A549 (cell line): ENCODE measurements around the gene HOXB4. TPM values are rescaled to one million over a fixed set of nuclear protein-coding genes. Genes with fewer than 3 reads are reported as not detected.

Source experiments
- ATAC-seq, 2 experiments: fragments of 200-7000 bp in 1 of 2; fragments of >200 bp in 1 of 2; cut with Nextera tagmentation in 1 of 2; cut with Tn5 transposase in 1 of 2; 3 replicates each; pipeline versions ENCODE4 v1.8.0 to v1.9.1; 2018 to 2020; ENCODE audit warnings: mild to moderate bottlenecking in 1 of 2, moderate library complexity in 1 of 2
- CTCF ChIA-PET: fragments of 300-600 bp; sonication (Branson Sonifier 250); formaldehyde crosslinking; extraction: SDS; loops from one replicate; lab custom pipeline; 2021; ENCODE audit warnings: antibody characterized with exemption, inconsistent platforms; lab: Yijun Ruan, JAX
- POLR2A ChIA-PET: fragments of 350-600 bp; formaldehyde crosslinking; extraction: SDS; loops from one replicate; lab custom pipeline; 2021; ENCODE audit warnings: antibody characterized with exemption, inconsistent platforms; lab: Yijun Ruan, JAX
- DNase-seq, 2 experiments: peaks; one replicate each; pipeline versions ENCODE4 v3.0.0 to v3.0.0-alpha.2; 2011 to 2016; ENCODE audit warnings: low read depth in 1 of 2, low spot score in 1 of 2
- FAIRE-seq: peaks from 2 replicates; lab custom pipeline; 2011; peaks lifted over from hg19 to GRCh38; lab: Jason Lieb, UNC
- H3K27ac ChIP-seq, 2 experiments: fragments of >200 bp; sonication (Bioruptor Twin); formaldehyde crosslinking; 3 replicates each; pipeline ENCODE4 v1.5.1; 2016 to 2017
- H3K4me1 ChIP-seq: fragments of >200 bp; sonication (Bioruptor Twin); formaldehyde crosslinking; 3 replicates; pipeline ENCODE4 v1.6.1; 2016
- H3K4me2 ChIP-seq: fragments of >200 bp; sonication (Bioruptor Twin); formaldehyde crosslinking; 3 replicates; pipeline ENCODE4 v1.6.1; 2016
- H3K4me3 ChIP-seq: fragments of >200 bp; sonication (Bioruptor Twin); formaldehyde crosslinking; 3 replicates; pipeline ENCODE4 v1.5.1; 2016
- H3K9me3 ChIP-seq: fragments of >200 bp; sonication (Bioruptor Twin); formaldehyde crosslinking; 3 replicates; pipeline ENCODE4 v1.6.1; 2016
- CBX8 ChIP-seq: fragments of 200-600 bp; sonication (generic); IDR thresholded peaks from 2 replicates; pipeline ENCODE4 v1.6.1; 2016
- CEBPB ChIP-seq, 2 experiments: fragments of >200 bp in 1 of 2; sonication (Bioruptor Twin) in 1 of 2; formaldehyde crosslinking in 1 of 2; IDR thresholded peaks; 2 replicates each; pipeline ENCODE4 v1.6.1; 2012 to 2016
- CHD2 ChIP-seq: fragments of 150-350 bp; IDR thresholded peaks from 2 replicates; pipeline ENCODE4 v1.6.1; 2014; ENCODE audit warnings: low read length; ENCODE audit not compliant: partially characterized antibody
- CTCF ChIP-seq: fragments of >200 bp; sonication (Bioruptor Twin); formaldehyde crosslinking; IDR thresholded peaks from 3 replicates; pipeline ENCODE4 v1.5.1; 2016
- FOSB ChIP-seq: fragments of 250-450 bp; sonication (Bioruptor Pico); IDR thresholded peaks from 2 replicates; pipeline ENCODE4 v1.5.0; 2020; ENCODE audit warnings: mild to moderate bottlenecking, moderate library complexity
- HDAC2 ChIP-seq: fragments of 200-600 bp; sonication (generic); IDR thresholded peaks from 2 replicates; pipeline ENCODE4 v1.6.1; 2016
- HEYL ChIP-seq: fragments of 250-450 bp; sonication (Bioruptor Pico); IDR thresholded peaks from 2 replicates; pipeline ENCODE4 v1.8.0; 2021; ENCODE audit warnings: mild to moderate bottlenecking, moderate library complexity
- MYC ChIP-seq: IDR thresholded peaks from 2 replicates; pipeline ENCODE4 v1.6.1; 2012; ENCODE audit warnings: mild to moderate bottlenecking, inconsistent platforms, low read length, improper control_type of control experiment, borderline replicate concordance
- NFE2L2 ChIP-seq: fragments of 150-350 bp; conservative IDR thresholded peaks from 2 replicates; pipeline ENCODE4 v1.6.1; 2014; ENCODE audit warnings: low read length
- NR3C1 ChIP-seq: fragments of >200 bp; sonication (Bioruptor Twin); formaldehyde crosslinking; IDR thresholded peaks from 3 replicates; pipeline ENCODE4 v1.6.1; 2017
- PHF8 ChIP-seq: fragments of 200-600 bp; sonication (generic); IDR thresholded peaks from 2 replicates; pipeline ENCODE4 v1.6.1; 2016; ENCODE audit warnings: low read depth, mild to moderate bottlenecking, antibody characterized with exemption, moderate library complexity, borderline replicate concordance
- RAD21 ChIP-seq, 2 experiments: fragments of >200 bp in 1 of 2; sonication (Bioruptor Twin) in 1 of 2; formaldehyde crosslinking in 1 of 2; IDR thresholded peaks in 1 of 2; conservative IDR thresholded peaks in 1 of 2; 2 replicates in 1 of 2; 3 replicates in 1 of 2; pipeline ENCODE4 v1.6.1; 2012 to 2018; ENCODE audit warnings: inconsistent platforms in 1 of 2
- RARB ChIP-seq: fragments of 250-450 bp; sonication (Bioruptor Pico); IDR thresholded peaks from 2 replicates; pipeline ENCODE4 v1.8.0; 2021; ENCODE audit warnings: mild to moderate bottlenecking, moderate library complexity
- RCOR1 ChIP-seq: fragments of 150-350 bp; IDR thresholded peaks from 2 replicates; pipeline ENCODE4 v1.6.1; 2014; ENCODE audit warnings: antibody characterized with exemption, low read length, low read depth
- TP53 ChIP-seq: fragments of 250-450 bp; sonication (Bioruptor Pico); IDR thresholded peaks from 2 replicates; pipeline ENCODE4 v1.5.0; 2021; ENCODE audit warnings: mild to moderate bottlenecking, moderate library complexity
- WGBS: methylation state at CpG from one replicate; pipeline ENCODE4 v1.1.6; 2017; ENCODE audit errors: missing lambda C conversion rate; 5-methylcytosine and 5-hydroxymethylcytosine counted together
- polyA plus RNA-seq, 4 experiments: library from polyadenylated mRNA; depleted of rRNA in 3 of 4; stranded (reverse); fragments of >200 nt; fragmentation: RNase III in 1 of 4; extraction: RNeasy Plus Mini Kit Qiagen cat#74134 plus additional on column Dnase treatment in 1 of 4; gene quantifications; 2 replicates in 3 of 4; 3 replicates in 1 of 4; pipeline ENCODE4 v1.2.3, GENCODE V29; 2011 to 2017

The HOXB4 gene
- polyA plus RNA-seq, 2 of the 4 experiments (the other 2 are of a cell fraction): 0.30 to 0.74 TPM

- no peaks in the 10 kb centered on the region for H3K9me3 ChIP-seq
- ChIA-PET CTCF (interaction anchor here (0.6 to 2.6 kb wide), 5 partner anchors 74 to 619 kb away, joined by 3 to 12 read pairs (median 3); no protein-coding TSS in a partner anchor), POLR2A (no interaction called here)
- no peak for DNase-seq
- H3K27ac ChIP-seq: peak overlapping the region in 1 of 2 experiments; percentile 6; a peak in 1 of 6 replicates
- TF ChIP-seq NFE2L2 (no peak), PHF8 (no peak), MYC (no peak)
- H3K4me2 ChIP-seq: no peak overlapping the region
- H3K4me1 ChIP-seq: peaks cover 12% of the 10 kb centered on the region; the same call in 2 of the 3 replicates
- ATAC-seq: no peak
- 71% methylated on average over 4 of the region's 4 CpGs for WGBS
- no peak overlapping the region for H3K4me3 ChIP-seq
- FAIRE-seq: no peak
Measured at GRCh38 chr17:48565925-48566710, 12.0 kb downstream of the HOXB4 start.

GRCh38 chr17:48565022-48565554 lies 13.1 kb downstream of the HOXB4 start:
- Histone ChIP-seq H3K4me1 (peaks cover 13% of the 10 kb centered on the region; the same call in 2 of the 3 replicates), H3K27ac (no peak overlapping the region), H3K4me2 (no peak overlapping the region), H3K9me3 (no peaks in the 10 kb centered on the region), H3K4me3 (no peak overlapping the region)
- DNase-seq (no peak), ATAC-seq (no peak), FAIRE-seq (no peak)
- CTCF ChIA-PET: interaction anchor here (0.6 kb wide), 1 partner anchor 11 kb away, joined by 3 read pairs; no protein-coding TSS in a partner anchor
- TF ChIP-seq NR3C1 (no peak), CEBPB (IDR thresholded peaks at IDR 0.05) (no peak), MYC (no peak), RCOR1 (no peak), FOSB (no peak), RAD21 (conservative IDR thresholded peaks at IDR 0.05 in 1 of 2, IDR thresholded peaks at IDR 0.05 in 1 of 2) (no peak), TP53 (CRISPR knock-in tag) (no peak), RARB (no peak), CHD2 (no peak), CTCF (no peak), HDAC2 (no peak)
- POLR2A ChIA-PET: no interaction called here
- WGBS: 99% methylated on average over 2 of the region's 2 CpGs

- DNase-seq (no peak), FAIRE-seq (no peak), ATAC-seq (no peak)
- POLR2A ChIA-PET: no interaction called here
- H3K4me2 ChIP-seq: no peak overlapping the region
- 92% methylated on average over 54 of the region's 73 CpGs for WGBS
- H3K27ac ChIP-seq: no peak overlapping the region
- TF ChIP-seq CBX8 (no peak), HEYL (CRISPR knock-in tag) (no peak)
- CTCF ChIA-PET: interaction anchor here (1.3 to 3.6 kb wide), 3 partner anchors 23 to 228 kb away, joined by 3 to 13 read pairs (median 6); no protein-coding TSS in a partner anchor
- H3K9me3 ChIP-seq: no peaks in the 10 kb centered on the region
- H3K4me3 ChIP-seq: no peak overlapping the region
- H3K4me1 ChIP-seq: peaks cover 13% of the 10 kb centered on the region; the same call in 2 of the 3 replicates
Measured at GRCh38 chr17:48564188-48565021, 13.7 kb downstream of the HOXB4 start.

- H3K4me1 ChIP-seq: peaks cover 13% of the 10 kb centered on the region; the same call in 2 of the 3 replicates
- no peak for FAIRE-seq
- ATAC-seq: no peak
- DNase-seq: no peak
- CTCF ChIA-PET: interaction anchor here (1.3 to 3.6 kb wide), 4 partner anchors 24 to 283 kb away, joined by 3 to 13 read pairs (median 4); no protein-coding TSS in a partner anchor
- POLR2A ChIA-PET: no interaction called here
- no peak overlapping the region for H3K4me2 ChIP-seq
- no peak overlapping the region for H3K4me3 ChIP-seq
- no peak for TF ChIP-seq CTCF
- no peak overlapping the region for H3K27ac ChIP-seq
- 89% methylated on average over 9 of the region's 10 CpGs for WGBS
- H3K9me3 ChIP-seq: no peaks in the 10 kb centered on the region
Measured at GRCh38 chr17:48563867-48564187, 14.3 kb downstream of the HOXB4 start.
